SK-N-SH (cell line): ENCODE data around the gene AARS2. TPM values are rescaled to one million over a fixed set of nuclear protein-coding genes. Genes with fewer than 3 reads are reported as not detected.

Experiments used
- CTCF ChIA-PET: fragments of 300-600, 350-600 bp; formaldehyde crosslinking; extraction: SDS; loops from one replicate; lab custom pipeline; 2021; lab: Yijun Ruan, JAX
- POLR2A ChIA-PET: fragments of 350-600 bp; sonication (Branson Sonifier 250); formaldehyde crosslinking; extraction: SDS; loops from one replicate; lab custom pipeline; 2020; ENCODE audit warnings: antibody characterized with exemption, inconsistent platforms; lab: Yijun Ruan, JAX
- DNase-seq: peaks from one replicate; pipeline ENCODE4 v3.0.0; 2012
- H2AFZ ChIP-seq: fragments of 200-600 bp; sonication (generic); 2 replicates; pipeline ENCODE4 v1.8.1; 2016; ENCODE audit warnings: antibody characterized with exemption, mild to moderate bottlenecking, low read depth
- H3F3A ChIP-seq: fragments of 200-600 bp; sonication (generic); replicated peaks from 2 replicates; pipeline ENCODE3; 2016; ENCODE audit warnings: antibody characterized with exemption, mild to moderate bottlenecking; ENCODE audit not compliant: insufficient read depth
- H3K27ac ChIP-seq, 2 experiments: fragments of 200-500 bp in 1 of 2; fragments of 200-600 bp in 1 of 2; sonication (Bioruptor generic) in 1 of 2; sonication (generic), shearing (Covaris generic) in 1 of 2; 2 replicates each; pipeline versions ENCODE4 v1.5.1 to v1.6.1; 2014 to 2016; ENCODE audit warnings: low read depth in 2 of 2, inconsistent platforms in 1 of 2, low read length in 1 of 2, mild to moderate bottlenecking in 1 of 2, mixed read lengths in 1 of 2
- H3K27me3 ChIP-seq: fragments of 200-600 bp; sonication (generic), shearing (Covaris generic); 2 replicates; pipeline ENCODE4 v1.6.1; 2016; ENCODE audit warnings: mixed run types; ENCODE audit not compliant: insufficient read depth
- H3K36me3 ChIP-seq, 2 experiments: fragments of 200-500 bp in 1 of 2; fragments of 200-600 bp in 1 of 2; sonication (Bioruptor generic) in 1 of 2; sonication (generic) in 1 of 2; replicated peaks in 1 of 2; 2 replicates each; pipeline versions ENCODE3 to v1.5.1; 2014 to 2016; ENCODE audit warnings: low read length in 1 of 2, mild to moderate bottlenecking in 1 of 2; ENCODE audit not compliant: insufficient read depth in 2 of 2, control insufficient read depth in 1 of 2
- H3K4me1 ChIP-seq, 2 experiments: fragments of 200-500 bp in 1 of 2; fragments of 200-600 bp in 1 of 2; sonication (Bioruptor generic) in 1 of 2; sonication (generic), shearing (Covaris generic) in 1 of 2; 2 replicates each; pipeline versions ENCODE4 v1.5.1 to v1.6.1; 2014 to 2016; ENCODE audit warnings: low read depth in 1 of 2, low read length in 1 of 2, mixed run types in 1 of 2; ENCODE audit not compliant: insufficient read depth in 2 of 2, control insufficient read depth in 1 of 2
- H3K4me2 ChIP-seq: fragments of 200-600 bp; sonication (generic), shearing (Covaris generic); 2 replicates; pipeline ENCODE4 v1.6.1; 2017; ENCODE audit warnings: mixed run types
- H3K4me3 ChIP-seq, 2 experiments: fragments of 200-500 bp in 1 of 2; fragments of 200-600 bp in 1 of 2; sonication (Bioruptor generic) in 1 of 2; sonication (generic), shearing (Covaris generic) in 1 of 2; 2 replicates each; pipeline versions ENCODE4 v1.5.1 to v1.8.1; 2014 to 2016; ENCODE audit warnings: low read depth in 2 of 2, inconsistent platforms in 1 of 2, low read length in 1 of 2, mild to moderate bottlenecking in 1 of 2, mixed read lengths in 1 of 2, moderate library complexity in 1 of 2
- H3K79me2 ChIP-seq: fragments of 200-600 bp; sonication (generic); 2 replicates; pipeline ENCODE4 v1.8.1; 2017; ENCODE audit warnings: mild to moderate bottlenecking; ENCODE audit not compliant: insufficient read depth
- H3K9ac ChIP-seq: fragments of 200-600 bp; sonication (generic); 2 replicates; pipeline ENCODE4 v1.6.1; 2017; ENCODE audit warnings: mixed run types
- H3K9me2 ChIP-seq: fragments of 200-600 bp; sonication (generic); 2 replicates; pipeline ENCODE4 v1.6.1; 2017; ENCODE audit warnings: mixed run types
- H3K9me3 ChIP-seq: fragments of 200-600 bp; sonication (generic); 2 replicates; pipeline ENCODE4 v1.6.1; 2017; ENCODE audit warnings: mixed run types, mild to moderate bottlenecking, moderate library complexity
- H4K20me1 ChIP-seq: fragments of 200-600 bp; sonication (generic); 2 replicates; pipeline ENCODE4 v1.6.1; 2017; ENCODE audit warnings: mild to moderate bottlenecking, mixed run types; ENCODE audit not compliant: insufficient read depth
- EZH2phosphoT487 ChIP-seq: fragments of 200-600 bp; sonication (generic); IDR thresholded peaks from 2 replicates; pipeline ENCODE4 v1.6.1; 2017; ENCODE audit warnings: low read depth, mixed run types, mild to moderate bottlenecking, antibody characterized with exemption, moderate library complexity, borderline replicate concordance
- IRF3 ChIP-seq: fragments of 150-350 bp; IDR thresholded peaks from 2 replicates; pipeline ENCODE4 v1.6.1; 2016; ENCODE audit warnings: mild to moderate bottlenecking, low read depth, low read length
- MAX ChIP-seq: IDR thresholded peaks from 2 replicates; pipeline ENCODE4 v1.4.0; 2012; ENCODE audit warnings: low read depth
- MEF2A ChIP-seq: IDR thresholded peaks from 2 replicates; pipeline ENCODE4 v1.4.0; 2012; ENCODE audit warnings: low read depth, borderline replicate concordance
- RAD21 ChIP-seq: IDR thresholded peaks from 2 replicates; pipeline ENCODE4 v1.6.1; 2012; ENCODE audit warnings: mild to moderate bottlenecking, low read length
- RFX5 ChIP-seq: IDR thresholded peaks from 2 replicates; pipeline ENCODE4 v1.6.1; 2012; ENCODE audit warnings: mild to moderate bottlenecking, improper control_type of control experiment, low read length
- RXRA ChIP-seq: IDR thresholded peaks from 2 replicates; pipeline ENCODE4 v1.4.0; 2012; ENCODE audit warnings: low read depth, mild to moderate bottlenecking, borderline replicate concordance
- TEAD4 ChIP-seq: IDR thresholded peaks from 2 replicates; pipeline ENCODE4 v1.4.0; 2012; ENCODE audit warnings: mild to moderate bottlenecking, borderline replicate concordance; ENCODE audit not compliant: insufficient read depth
- USF1 ChIP-seq: IDR thresholded peaks from 2 replicates; pipeline ENCODE4 v1.4.0; 2012; ENCODE audit warnings: low read depth, borderline replicate concordance
- WGBS: methylation state at CpG from one replicate; pipeline ENCODE4 v1.1.6; 2017; ENCODE audit warnings: low lambda C conversion rate; 5-methylcytosine and 5-hydroxymethylcytosine counted together
- polyA plus RNA-seq, 3 experiments: library from polyadenylated mRNA; depleted of rRNA; stranded (reverse); fragments of >200 nt; gene quantifications; 2 replicates each; pipeline ENCODE4 v1.2.3, GENCODE V29; 2012
- TF ChIP-seq, protein P1 (sequence below): fragments of 150-350 bp; IDR thresholded peaks from 2 replicates; pipeline ENCODE4 v1.6.1; 2017; ENCODE audit warnings: antibody characterized with exemption, low read length, low read depth, borderline replicate concordance
- TF ChIP-seq, protein P2 (sequence below): IDR thresholded peaks from 2 replicates; pipeline ENCODE4 v1.4.0; 2012; ENCODE audit warnings: low read depth, borderline replicate concordance

Gene AARS2
- polyA plus RNA-seq, 1 of the 3 experiments (the other 2 are of a cell fraction), result 9.5 TPM

GRCh38 chr6:44339763-44340625 lies 26.8 kb upstream of the AARS2 start:
- no peak overlapping the region for H3K4me2 ChIP-seq
- no peaks in the 10 kb centered on the region for H4K20me1 ChIP-seq
- no peak overlapping the region for H3K4me3 ChIP-seq
- no peak for TF ChIP-seq MEF2A
- TF ChIP-seq MAX, result no peak
- no peak for TF ChIP-seq RAD21
- TF ChIP-seq TEAD4, result no peak
- no peak for TF ChIP-seq EZH2phosphoT487
- no peak for TF ChIP-seq RXRA
- TF ChIP-seq RFX5, result no peak
- TF ChIP-seq, protein P1, sequence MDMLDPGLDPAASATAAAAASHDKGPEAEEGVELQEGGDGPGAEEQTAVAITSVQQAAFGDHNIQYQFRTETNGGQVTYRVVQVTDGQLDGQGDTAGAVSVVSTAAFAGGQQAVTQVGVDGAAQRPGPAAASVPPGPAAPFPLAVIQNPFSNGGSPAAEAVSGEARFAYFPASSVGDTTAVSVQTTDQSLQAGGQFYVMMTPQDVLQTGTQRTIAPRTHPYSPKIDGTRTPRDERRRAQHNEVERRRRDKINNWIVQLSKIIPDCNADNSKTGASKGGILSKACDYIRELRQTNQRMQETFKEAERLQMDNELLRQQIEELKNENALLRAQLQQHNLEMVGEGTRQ, result no peak
- no peak for TF ChIP-seq IRF3
- TF ChIP-seq, protein P2, sequence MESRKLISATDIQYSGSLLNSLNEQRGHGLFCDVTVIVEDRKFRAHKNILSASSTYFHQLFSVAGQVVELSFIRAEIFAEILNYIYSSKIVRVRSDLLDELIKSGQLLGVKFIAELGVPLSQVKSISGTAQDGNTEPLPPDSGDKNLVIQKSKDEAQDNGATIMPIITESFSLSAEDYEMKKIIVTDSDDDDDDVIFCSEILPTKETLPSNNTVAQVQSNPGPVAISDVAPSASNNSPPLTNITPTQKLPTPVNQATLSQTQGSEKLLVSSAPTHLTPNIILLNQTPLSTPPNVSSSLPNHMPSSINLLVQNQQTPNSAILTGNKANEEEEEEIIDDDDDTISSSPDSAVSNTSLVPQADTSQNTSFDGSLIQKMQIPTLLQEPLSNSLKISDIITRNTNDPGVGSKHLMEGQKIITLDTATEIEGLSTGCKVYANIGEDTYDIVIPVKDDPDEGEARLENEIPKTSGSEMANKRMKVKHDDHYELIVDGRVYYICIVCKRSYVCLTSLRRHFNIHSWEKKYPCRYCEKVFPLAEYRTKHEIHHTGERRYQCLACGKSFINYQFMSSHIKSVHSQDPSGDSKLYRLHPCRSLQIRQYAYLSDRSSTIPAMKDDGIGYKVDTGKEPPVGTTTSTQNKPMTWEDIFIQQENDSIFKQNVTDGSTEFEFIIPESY, result no peak
- TF ChIP-seq USF1, result no peak
- H3K9ac ChIP-seq, result no peak overlapping the region
- peaks cover 0 to 24% of the 10 kb centered on the region in 2 experiments; a peak in 2 of 4 replicates for H3K4me1 ChIP-seq
- ChIA-PET POLR2A (no interaction called here), CTCF (interaction anchor here (1.1 to 10.2 kb wide), 10 partner anchors 11 to 243 kb away, joined by 3 to 220 read pairs (median 16); partner anchors contain the start of genes AARS2, NFKBIE, SLC35B2 and TMEM151B)
- 61% methylated on average over 5 of the region's 7 CpGs for WGBS
- H3K27ac ChIP-seq, result no peak overlapping the region
- no peaks in the 10 kb centered on the region for H3K36me3 ChIP-seq
- H3K27me3 ChIP-seq, result peaks cover 45% of the 10 kb centered on the region
- H2AFZ ChIP-seq, result no peak overlapping the region
- no peak for DNase-seq
- H3F3A ChIP-seq, result no peaks in the 10 kb centered on the region
- H3K9me3 ChIP-seq, result no peaks in the 10 kb centered on the region
- no peaks in the 10 kb centered on the region for H3K79me2 ChIP-seq
- H3K9me2 ChIP-seq, result no peaks in the 10 kb centered on the region
